T-cell (primary cell): ENCODE measurements around the gene TJP1. TPM values are rescaled to one million over a fixed set of nuclear protein-coding genes. Genes with fewer than 3 reads are reported as not detected.

ENCODE experiments used
- ATAC-seq, 4 experiments: fragments of 200-7000 bp in 3 of 4; fragments of 150-1000 bp in 1 of 4; cut with Tn5 transposase; replicated peaks in 1 of 4; 1 replicate in 3 of 4; 2 replicates in 1 of 4; pipeline ENCODE4 v1.10.0; 2021; ENCODE audit warnings: moderate library complexity in 3 of 4, mild to moderate bottlenecking in 2 of 4, moderate number of reproducible peaks in 1 of 4
- CTCF ChIA-PET, 2 donors: fragments of 300-600 bp; sonication (Branson Sonifier 250); formaldehyde crosslinking; loops; one replicate each; lab custom pipeline; 2022; ENCODE audit warnings: antibody characterized with exemption in 2 of 2; lab: Charles Lee
- POLR2A ChIA-PET, 2 donors: fragments of 300-600 bp; sonication (Branson Sonifier 250); formaldehyde crosslinking; loops; one replicate each; lab custom pipeline; 2022; ENCODE audit warnings: antibody characterized with exemption in 2 of 2; lab: Charles Lee
- DNase-seq, 35 experiments: peaks; one replicate each; pipeline versions ENCODE4 v3.0.0 to v3.0.0-alpha.2; 2013 to 2023
- H3K27ac ChIP-seq: one replicate; pipeline ENCODE4 v1.5.1; 2013; ENCODE audit warnings: low read length
- H3K27me3 ChIP-seq, 2 experiments: replicated peaks in 1 of 2; 1 replicate in 1 of 2; 2 replicates in 1 of 2; pipeline versions ENCODE4 v1.6.1 to v1.7.0; 2013; ENCODE audit warnings: low read length in 1 of 2, mixed read lengths in 1 of 2; ENCODE audit not compliant: control insufficient read depth in 2 of 2, insufficient read depth in 2 of 2; ENCODE audit errors: extremely low read depth in 1 of 2
- H3K36me3 ChIP-seq, 2 donors: 1 replicate in 1 of 2; 2 replicates in 1 of 2; pipeline versions ENCODE4 v1.6.1 to v1.7.0; 2013; ENCODE audit warnings: low read length in 1 of 2; ENCODE audit not compliant: control insufficient read depth in 2 of 2, insufficient read depth in 1 of 2; ENCODE audit errors: extremely low read depth in 1 of 2
- H3K4me1 ChIP-seq, 2 experiments: 1 replicate in 1 of 2; 2 replicates in 1 of 2; pipeline versions ENCODE4 v1.6.1 to v1.7.0; 2013; ENCODE audit warnings: low read length in 2 of 2, mixed read lengths in 1 of 2; ENCODE audit not compliant: insufficient read depth in 2 of 2, control insufficient read depth in 1 of 2; ENCODE audit errors: extremely low read depth in 1 of 2
- H3K4me3 ChIP-seq, 2 donors: 1 replicate in 1 of 2; 2 replicates in 1 of 2; pipeline versions ENCODE4 v1.5.1 to v1.7.0; 2013; ENCODE audit warnings: mild to moderate bottlenecking in 2 of 2, low read length in 1 of 2, moderate library complexity in 1 of 2; ENCODE audit not compliant: control insufficient read depth in 1 of 2; ENCODE audit errors: extremely low read depth in 1 of 2
- H3K9me3 ChIP-seq: 2 replicates; pipeline ENCODE4 v1.7.0; 2013
- H3K27ac Mint-ChIP-seq, 2 donors: one replicate each; pipeline ENCODE4 v1.8.0; 2020 to 2021; ENCODE audit warnings: mild to moderate bottlenecking in 2 of 2, mixed read lengths in 2 of 2
- H3K27me3 Mint-ChIP-seq, 2 donors: one replicate each; pipeline ENCODE4 v1.8.0; 2021 to 2022; ENCODE audit warnings: mixed read lengths in 2 of 2
- H3K36me3 Mint-ChIP-seq: one replicate; pipeline ENCODE4 v1.8.0; 2021; ENCODE audit warnings: mixed read lengths
- H3K4me1 Mint-ChIP-seq, 3 donors: one replicate each; pipeline ENCODE4 v1.8.0; 2020 to 2022; ENCODE audit warnings: mixed read lengths in 3 of 3, mild to moderate bottlenecking in 1 of 3
- H3K4me3 Mint-ChIP-seq, 3 donors: one replicate each; pipeline ENCODE4 v1.8.0; 2020 to 2022; ENCODE audit warnings: mild to moderate bottlenecking in 3 of 3, mixed read lengths in 3 of 3, moderate library complexity in 3 of 3
- H3K9me3 Mint-ChIP-seq, 3 donors: one replicate each; pipeline ENCODE4 v1.8.0; 2020 to 2022; ENCODE audit warnings: mixed read lengths in 3 of 3
- WGBS: methylation state at CpG from one replicate; pipeline ENCODE4 v1.1.5; 2013; ENCODE audit warnings: missing lambda C conversion rate; ENCODE audit not compliant: insufficient coverage; 5-methylcytosine and 5-hydroxymethylcytosine counted together
- total RNA-seq, 35 experiments: library from RNA in 6 of 35; stranded (reverse) in 6 of 35; fragments of 120-200 nt in 1 of 35; gene quantifications; one replicate each; pipeline versions ENCODE4 v1.2.1 to v1.2.4 and lab custom pipeline; 2013 to 2026

Gene TJP1
- total RNA-seq, 5 donors from 2014 or later (not counting 1 experiment from before 2014, with no cell fraction given) = 0.41 to 0.73 (median 0.53) TPM; not detected in 2

DNA sequence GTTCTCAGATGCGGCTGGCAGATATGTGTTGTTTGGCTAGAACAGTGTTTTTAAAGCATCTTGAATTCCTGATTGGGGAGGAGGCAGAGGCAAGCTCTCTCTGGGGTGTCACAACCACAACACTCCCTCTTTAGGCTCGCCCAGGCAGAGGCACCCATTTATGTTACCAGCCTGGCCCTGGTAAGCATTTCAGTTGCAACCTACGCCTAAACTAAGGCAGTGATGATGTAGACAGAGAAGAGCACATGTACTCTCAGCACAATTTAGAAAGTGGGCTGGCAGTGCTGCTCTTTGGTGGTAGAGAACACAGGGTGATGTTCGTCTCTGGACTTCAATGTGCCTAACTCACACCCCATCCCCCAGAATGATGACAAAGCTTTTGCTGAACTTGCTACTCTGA lies 41.2 kb upstream of the TJP1 start:
- H3K27me3 ChIP-seq = peaks cover 0 to 8% of the 10 kb centered on the region in 2 experiments
- no peak overlapping the region for H3K27ac Mint-ChIP-seq
- no CpG with 5 or more reads among the region's 4 CpGs for WGBS
- no peaks in the 10 kb centered on the region for H3K36me3 Mint-ChIP-seq
- DNase-seq = no peak
- no peak overlapping the region for H3K27ac ChIP-seq
- no peak overlapping the region for H3K4me3 Mint-ChIP-seq
- H3K9me3 ChIP-seq = no peaks in the 10 kb centered on the region
- no peaks in the 10 kb centered on the region for H3K4me1 Mint-ChIP-seq
- CTCF ChIA-PET = interaction anchor here in 1 of 2 donors (0.7 kb wide), 1 partner anchor 29 kb away, joined by 3 read pairs; no protein-coding TSS in a partner anchor
- H3K4me1 ChIP-seq = peaks cover 0 to 2% of the 10 kb centered on the region in 2 experiments
- H3K4me3 ChIP-seq = no peak overlapping the region
- POLR2A ChIA-PET = no interaction called here
- no peak for ATAC-seq
- peaks cover 23 to 38% of the 10 kb centered on the region in 2 donors for H3K27me3 Mint-ChIP-seq
- H3K36me3 ChIP-seq = no peaks in the 10 kb centered on the region
- H3K9me3 Mint-ChIP-seq = no peaks in the 10 kb centered on the region

DNA sequence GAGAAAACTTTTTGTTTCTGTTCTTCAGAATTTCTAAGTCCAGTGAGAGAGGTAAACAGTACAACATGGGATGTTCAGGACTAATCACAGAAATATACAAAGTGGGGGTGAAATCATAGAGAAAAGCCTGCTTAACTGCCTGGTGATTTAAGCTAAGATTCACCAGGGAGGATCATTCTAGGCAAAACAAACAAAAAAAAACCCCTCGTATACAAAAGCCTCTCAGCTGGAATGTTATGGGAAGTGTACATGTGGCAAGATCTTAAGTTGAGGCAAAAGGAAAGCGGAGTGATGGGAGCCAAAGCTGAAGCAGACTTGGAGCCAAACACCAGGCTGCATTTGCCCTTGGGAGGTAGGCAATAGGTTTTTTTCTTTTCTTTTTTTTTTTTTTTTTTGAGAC lies 40.0 kb upstream of the TJP1 start:
- H3K4me3 ChIP-seq = no peak overlapping the region
- no peak for ATAC-seq
- H3K4me1 Mint-ChIP-seq = no peaks in the 10 kb centered on the region
- H3K27me3 Mint-ChIP-seq = peaks cover 23 to 38% of the 10 kb centered on the region in 2 donors
- no peak overlapping the region for H3K27ac Mint-ChIP-seq
- H3K27me3 ChIP-seq = peaks cover 0 to 2% of the 10 kb centered on the region in 2 experiments
- no peak overlapping the region for H3K4me3 Mint-ChIP-seq
- H3K9me3 Mint-ChIP-seq = no peaks in the 10 kb centered on the region
- CTCF ChIA-PET = no interaction called here
- POLR2A ChIA-PET = no interaction called here
- no peak for DNase-seq
- no peaks in the 10 kb centered on the region for H3K36me3 Mint-ChIP-seq
- no peak overlapping the region for H3K27ac ChIP-seq
- H3K4me1 ChIP-seq = peaks cover 0 to 2% of the 10 kb centered on the region in 2 experiments
- no CpG with 5 or more reads among the region's 2 CpGs for WGBS
- H3K36me3 ChIP-seq = no peaks in the 10 kb centered on the region
- no peaks in the 10 kb centered on the region for H3K9me3 ChIP-seq

DNA sequence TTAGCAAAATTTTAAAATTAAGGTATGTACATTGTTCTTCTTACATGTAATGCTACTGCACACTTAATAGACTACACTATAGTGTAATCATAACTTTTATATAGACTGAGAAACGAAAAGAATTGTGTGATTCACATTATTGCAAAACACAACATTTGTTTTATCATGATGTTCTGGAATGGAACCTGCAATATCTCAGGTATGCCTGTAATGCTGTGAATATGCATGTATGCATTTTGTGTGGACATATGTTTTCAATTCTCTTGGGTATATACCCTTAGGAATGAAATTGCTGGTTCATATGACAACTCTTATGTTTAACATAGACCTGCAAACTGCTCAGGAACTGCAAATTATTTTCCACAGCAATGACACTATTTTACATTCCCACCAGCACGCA lies 38.6 kb upstream of the TJP1 start:
- ATAC-seq (no peak), DNase-seq (no peak)
- Histone ChIP-seq H3K36me3 (no peaks in the 10 kb centered on the region), H3K27me3 (peaks cover 0 to 2% of the 10 kb centered on the region in 2 experiments), H3K9me3 (no peaks in the 10 kb centered on the region), H3K27ac (no peak overlapping the region), H3K4me1 (peaks cover 0 to 2% of the 10 kb centered on the region in 2 experiments), H3K4me3 (no peak overlapping the region)
- peaks cover 23 to 34% of the 10 kb centered on the region in 2 donors for H3K27me3 Mint-ChIP-seq
- no peaks in the 10 kb centered on the region for H3K9me3 Mint-ChIP-seq
- H3K27ac Mint-ChIP-seq = no peak overlapping the region
- WGBS = no CpG with 5 or more reads among the region's 2 CpGs
- H3K36me3 Mint-ChIP-seq = no peaks in the 10 kb centered on the region
- H3K4me3 Mint-ChIP-seq = no peak overlapping the region
- CTCF ChIA-PET = no interaction called here
- no peaks in the 10 kb centered on the region for H3K4me1 Mint-ChIP-seq
- POLR2A ChIA-PET = interaction anchor here in 1 of 2 donors (0.7 kb wide), 1 partner anchor 144 kb away, joined by 3 read pairs; no protein-coding TSS in a partner anchor

DNA sequence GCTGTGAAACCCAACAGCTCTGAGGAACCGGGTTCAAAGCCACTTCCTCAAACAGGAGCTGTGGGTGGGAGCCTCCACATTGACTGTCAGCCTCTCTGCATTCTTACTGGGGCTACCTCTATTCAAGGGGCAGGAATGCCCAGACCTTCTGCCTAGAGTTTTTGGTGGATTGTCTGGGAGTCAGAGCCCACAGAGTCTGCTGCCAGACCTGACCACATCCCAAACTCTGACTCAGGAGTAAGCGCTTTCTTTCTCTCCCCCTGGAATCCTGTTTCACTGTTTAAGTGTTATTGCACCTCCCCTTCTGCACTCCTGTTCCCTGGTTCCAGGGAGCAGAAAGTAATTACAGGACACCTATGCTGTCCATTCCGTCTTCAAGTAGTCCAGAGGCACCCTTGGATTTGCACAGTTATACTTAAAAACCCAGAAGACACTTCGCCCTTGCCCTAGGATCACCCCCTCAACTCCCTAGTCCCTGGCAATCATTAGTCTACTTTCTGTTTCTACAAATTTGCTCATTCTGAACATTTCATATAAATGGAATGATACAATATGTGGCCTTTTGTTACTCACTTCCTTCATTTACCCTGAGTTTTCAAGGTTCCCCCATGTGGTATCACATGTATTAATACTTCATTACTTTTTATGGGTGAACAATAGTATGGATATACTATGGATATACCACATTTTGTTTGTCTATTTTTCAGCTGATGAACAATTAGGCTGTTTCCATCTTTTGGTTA lies 37.9 kb upstream of the TJP1 start:
- Mint-ChIP-seq H3K27ac (no peak overlapping the region), H3K36me3 (no peaks in the 10 kb centered on the region), H3K27me3 (peaks cover 23 to 30% of the 10 kb centered on the region in 2 donors), H3K9me3 (no peaks in the 10 kb centered on the region), H3K4me3 (no peak overlapping the region), H3K4me1 (no peaks in the 10 kb centered on the region)
- DNase-seq = no peak
- Histone ChIP-seq H3K36me3 (no peaks in the 10 kb centered on the region), H3K27ac (no peak overlapping the region), H3K4me3 (no peak overlapping the region), H3K9me3 (no peaks in the 10 kb centered on the region), H3K4me1 (peaks cover 0 to 2% of the 10 kb centered on the region in 2 experiments), H3K27me3 (peaks cover 0 to 2% of the 10 kb centered on the region in 2 experiments)
- 88% methylated on average over 3 of the region's 4 CpGs for WGBS
- CTCF ChIA-PET = no interaction called here
- POLR2A ChIA-PET = interaction anchor here in 1 of 2 donors (0.7 kb wide), 1 partner anchor 145 kb away, joined by 3 read pairs; no protein-coding TSS in a partner anchor
- ATAC-seq = no peak

DNA sequence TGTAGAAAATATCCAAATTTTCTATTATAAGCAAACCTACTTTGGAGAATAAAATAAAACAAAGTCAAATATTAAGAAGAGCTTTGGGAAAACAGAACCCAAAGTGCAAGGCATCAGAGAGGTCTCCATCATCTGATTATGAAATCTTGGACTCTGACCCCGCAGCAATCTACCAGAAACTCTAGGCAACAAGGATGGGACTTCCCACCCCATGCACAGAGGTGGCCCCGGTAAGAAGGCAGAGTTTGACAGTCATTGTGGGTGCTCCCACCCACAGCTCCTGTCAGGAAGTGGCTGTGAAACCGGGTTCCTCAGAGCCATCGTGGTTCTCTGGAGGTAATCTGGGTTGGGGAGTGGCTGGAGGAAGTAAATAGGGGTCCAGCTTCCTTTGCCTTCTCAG lies 37.0 kb upstream of the TJP1 start:
- no CpG with 5 or more reads among the region's 4 CpGs for WGBS
- Mint-ChIP-seq H3K4me1 (no peaks in the 10 kb centered on the region), H3K27me3 (peaks cover 20 to 24% of the 10 kb centered on the region in 2 donors), H3K27ac (no peak overlapping the region), H3K4me3 (no peak overlapping the region), H3K36me3 (no peaks in the 10 kb centered on the region), H3K9me3 (no peaks in the 10 kb centered on the region)
- H3K4me1 ChIP-seq = peaks cover 0 to 2% of the 10 kb centered on the region in 2 experiments
- no peak for DNase-seq
- ChIA-PET CTCF (no interaction called here), POLR2A (no interaction called here)
- no peak overlapping the region for H3K27ac ChIP-seq
- no peaks in the 10 kb centered on the region for H3K9me3 ChIP-seq
- no peak for ATAC-seq
- H3K36me3 ChIP-seq = no peaks in the 10 kb centered on the region
- H3K27me3 ChIP-seq = peaks cover 0 to 2% of the 10 kb centered on the region in 2 experiments
- no peak overlapping the region for H3K4me3 ChIP-seq

DNA sequence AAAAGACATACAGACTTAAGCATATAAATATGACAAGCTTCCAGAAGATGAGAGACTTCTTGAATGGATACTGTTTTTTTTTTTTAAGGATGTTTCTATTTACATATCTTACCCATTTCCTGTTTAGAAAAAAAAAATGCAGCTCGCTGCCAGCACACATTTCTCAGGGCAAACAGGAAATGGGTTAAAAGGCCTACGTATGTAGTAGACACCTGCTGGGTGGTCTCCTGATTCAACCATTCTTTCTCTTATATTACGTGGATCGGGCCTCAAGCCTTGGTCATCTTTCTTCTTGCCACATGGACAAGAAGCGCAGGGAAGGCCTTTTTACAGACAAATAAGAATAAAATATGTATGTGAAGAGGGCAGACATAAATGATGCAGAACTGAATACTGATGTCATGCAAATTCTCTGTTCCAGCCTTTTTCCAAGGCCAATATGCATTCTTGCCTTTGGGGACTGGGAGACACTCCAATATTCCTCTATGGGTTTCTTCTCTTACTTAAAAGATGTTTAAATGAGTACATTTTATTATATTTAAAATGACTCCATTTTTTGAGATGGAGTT lies 35.0 kb upstream of the TJP1 start:
- peaks cover 16 to 23% of the 10 kb centered on the region in 2 donors for H3K27me3 Mint-ChIP-seq
- WGBS = 100% methylated on average over 1 of the region's 5 CpGs
- H3K4me1 Mint-ChIP-seq = no peaks in the 10 kb centered on the region
- Histone ChIP-seq H3K4me1 (peaks cover 0 to 2% of the 10 kb centered on the region in 2 experiments), H3K27ac (no peak overlapping the region), H3K9me3 (no peaks in the 10 kb centered on the region), H3K4me3 (no peak overlapping the region), H3K36me3 (no peaks in the 10 kb centered on the region), H3K27me3 (peaks cover 0 to 2% of the 10 kb centered on the region in 2 experiments)
- CTCF ChIA-PET = no interaction called here
- POLR2A ChIA-PET = no interaction called here
- H3K9me3 Mint-ChIP-seq = no peaks in the 10 kb centered on the region
- no peak for DNase-seq
- ATAC-seq = no peak
- H3K27ac Mint-ChIP-seq = no peak overlapping the region
- no peaks in the 10 kb centered on the region for H3K36me3 Mint-ChIP-seq
- no peak overlapping the region for H3K4me3 Mint-ChIP-seq
